Stimulated activated CD4-positive, alpha-beta T cell treated with anti-CD3 and anti-CD28 coated beads, Interleukin-2, amount 100 ng/mL, for 24 hours (primary cell): ENCODE results near the gene CTIF.

Experiments used
- DNase-seq, 2 donors: peaks; one replicate each; pipeline ENCODE4 v3.0.0-alpha.2; 2020

The CTIF gene

GRCh38 chr18:48877941-48878340, 339.1 kb downstream of the CTIF start:
- DNase-seq = no peak

- no peak for DNase-seq
Observed at GRCh38 chr18:48878471-48878870, 339.6 kb downstream of the CTIF start.

- DNase-seq = no peak
Observed at GRCh38 chr18:48879008-48879431, 340.2 kb downstream of the CTIF start.

GRCh38 chr18:48880931-48881330, 342.1 kb downstream of the CTIF start:
- no peak for DNase-seq

- no peak for DNase-seq
Observed at GRCh38 chr18:48882379-48882778, 343.5 kb downstream of the CTIF start.

GRCh38 chr18:48884306-48884705, 345.5 kb downstream of the CTIF start:
- DNase-seq = no peak

- DNase-seq = no peak
Observed at GRCh38 chr18:48884771-48885170, 345.9 kb downstream of the CTIF start.

GRCh38 chr18:48885266-48885923, 346.6 kb downstream of the CTIF start:
- no peak for DNase-seq

- DNase-seq = no peak
Observed at GRCh38 chr18:48885924-48886400, 347.1 kb downstream of the CTIF start.

GRCh38 chr18:48886520-48887293, 347.9 kb downstream of the CTIF start:
- DNase-seq = no peak

GRCh38 chr18:48887294-48887904, 348.6 kb downstream of the CTIF start:
- no peak for DNase-seq

GRCh38 chr18:48887905-48888772, 349.3 kb downstream of the CTIF start:
- no peak for DNase-seq

GRCh38 chr18:48888773-48889080, 349.9 kb downstream of the CTIF start:
- DNase-seq = no peak

- no peak for DNase-seq
Observed at GRCh38 chr18:48889115-48889941, 350.5 kb downstream of the CTIF start.

GRCh38 chr18:48889981-48890762, 351.3 kb downstream of the CTIF start:
- DNase-seq = no peak

GRCh38 chr18:48891721-48892120, 352.9 kb downstream of the CTIF start:
- DNase-seq = no peak

- no peak for DNase-seq
Observed at GRCh38 chr18:48892146-48892855, 353.5 kb downstream of the CTIF start.

- DNase-seq = no peak
Observed at GRCh38 chr18:48893061-48893607, 354.3 kb downstream of the CTIF start.

GRCh38 chr18:48893608-48894600, 355.1 kb downstream of the CTIF start:
- no peak for DNase-seq
